HUDEP-2 (cell line): ENCODE results near the gene USP28.
A peak's percentile ranks its signal among the peaks of the same experiment; 100 is the strongest.
"Not testable (repeated sequence)": the region's sequence is repeated elsewhere in the genome, so short reads cannot be mapped to it uniquely, and the experiment has no call there.

Source experiments
- DNase-seq, 76 experiments: peaks; one replicate each; lab custom pipeline; 2025; ENCODE audit not compliant: unreplicated experiment in 76 of 76; lab: John Stamatoyannopoulos, UW

Gene USP28

GRCh38 chr11:113778111-113778910 lies 97.1 kb downstream of the USP28 start:
- DNase-seq, result no peak

- DNase-seq, result no peak
Observed at GRCh38 chr11:113774174-113774503, 101.2 kb downstream of the USP28 start.

GRCh38 chr11:113773416-113774173 lies 101.8 kb downstream of the USP28 start, which contains the start of gene ZW10:
Gene ZW10 (minus strand): TSS chr11:113773692. CDS start chr11:113773666, 26 bp downstream.
- DNase-seq, result peak; percentile 17 to 95 (median 90)

- DNase-seq, result peak in 7 of 76 experiments; percentile 2 to 35 (median 25)
Observed at GRCh38 chr11:113773092-113773415, 102.3 kb downstream of the USP28 start.

GRCh38 chr11:113771964-113772363 lies 103.4 kb downstream of the USP28 start:
- no peak for DNase-seq

- DNase-seq, result no peak
Observed at GRCh38 chr11:113764527-113765219, 110.7 kb downstream of the USP28 start.

- DNase-seq, result not testable (repeated sequence)
Observed at GRCh38 chr11:113763040-113763439, 112.3 kb downstream of the USP28 start.

GRCh38 chr11:113760241-113760640 lies 115.1 kb downstream of the USP28 start:
- no peak for DNase-seq

- DNase-seq, result no peak
Observed at GRCh38 chr11:113752932-113753331, 122.4 kb downstream of the USP28 start.
